ENCODE results near the gene AIG1.

GRCh38 chr6:143372199-143372882 is 311.7 kb downstream of the AIG1 start:
- TF ChIP-seq CTCF (IDR thresholded peaks at IDR 0.05; ENCODE audit: poor library complexity, severe bottlenecking): no peak
- no peak for TF ChIP-seq SMC3 (conservative IDR thresholded peaks at IDR 0.05; ENCODE audit: poor library complexity)
